ENCODE data around the gene NSD2.

DNA sequence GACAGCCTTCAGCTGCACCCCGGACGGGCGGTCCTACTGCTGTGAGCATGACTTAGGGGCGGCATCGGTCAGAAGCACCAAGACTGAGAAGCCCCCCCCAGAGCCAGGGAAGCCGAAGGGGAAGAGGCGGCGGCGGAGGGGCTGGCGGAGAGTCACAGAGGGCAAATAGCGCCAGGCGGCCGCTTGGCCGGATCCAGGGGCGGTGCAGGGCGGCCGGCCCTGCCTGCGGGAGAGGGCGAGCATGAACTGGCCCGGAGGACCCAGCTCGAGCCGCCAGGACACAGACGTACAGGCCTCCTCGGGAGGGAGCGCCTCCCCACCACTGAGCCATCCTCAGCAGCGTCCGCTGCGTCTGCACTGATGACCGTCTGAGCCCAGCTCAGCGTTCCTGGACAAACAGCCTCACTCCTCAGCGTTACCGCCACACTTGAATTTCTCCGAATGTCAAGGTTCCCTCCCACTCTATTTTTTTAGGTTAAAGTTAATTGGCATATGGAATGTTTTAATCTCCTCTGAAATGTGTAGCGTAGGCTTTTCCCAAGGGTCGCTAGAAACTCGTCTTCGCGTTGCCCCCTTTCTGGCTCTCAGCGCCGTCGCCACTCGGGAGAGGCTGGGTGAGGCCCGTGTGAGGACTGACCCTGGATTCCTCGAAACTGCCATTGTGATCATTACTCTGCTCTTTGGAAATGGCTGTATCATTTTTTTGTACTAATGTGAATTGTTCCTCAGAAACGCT lies 107.7 kb downstream of the NSD2 start:
- no peak for TF ChIP-seq YY1 (IDR thresholded peaks at IDR 0.05)
- TF ChIP-seq EGR1 (IDR thresholded peaks at IDR 0.05; ENCODE audit: low read depth in 2 of 2): no peak
- TF ChIP-seq, protein P1, sequence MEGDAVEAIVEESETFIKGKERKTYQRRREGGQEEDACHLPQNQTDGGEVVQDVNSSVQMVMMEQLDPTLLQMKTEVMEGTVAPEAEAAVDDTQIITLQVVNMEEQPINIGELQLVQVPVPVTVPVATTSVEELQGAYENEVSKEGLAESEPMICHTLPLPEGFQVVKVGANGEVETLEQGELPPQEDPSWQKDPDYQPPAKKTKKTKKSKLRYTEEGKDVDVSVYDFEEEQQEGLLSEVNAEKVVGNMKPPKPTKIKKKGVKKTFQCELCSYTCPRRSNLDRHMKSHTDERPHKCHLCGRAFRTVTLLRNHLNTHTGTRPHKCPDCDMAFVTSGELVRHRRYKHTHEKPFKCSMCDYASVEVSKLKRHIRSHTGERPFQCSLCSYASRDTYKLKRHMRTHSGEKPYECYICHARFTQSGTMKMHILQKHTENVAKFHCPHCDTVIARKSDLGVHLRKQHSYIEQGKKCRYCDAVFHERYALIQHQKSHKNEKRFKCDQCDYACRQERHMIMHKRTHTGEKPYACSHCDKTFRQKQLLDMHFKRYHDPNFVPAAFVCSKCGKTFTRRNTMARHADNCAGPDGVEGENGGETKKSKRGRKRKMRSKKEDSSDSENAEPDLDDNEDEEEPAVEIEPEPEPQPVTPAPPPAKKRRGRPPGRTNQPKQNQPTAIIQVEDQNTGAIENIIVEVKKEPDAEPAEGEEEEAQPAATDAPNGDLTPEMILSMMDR (IDR thresholded peaks at IDR 0.05; ENCODE audit: low read depth, low read length, missing input control): no peak
- TF ChIP-seq, protein P2, sequence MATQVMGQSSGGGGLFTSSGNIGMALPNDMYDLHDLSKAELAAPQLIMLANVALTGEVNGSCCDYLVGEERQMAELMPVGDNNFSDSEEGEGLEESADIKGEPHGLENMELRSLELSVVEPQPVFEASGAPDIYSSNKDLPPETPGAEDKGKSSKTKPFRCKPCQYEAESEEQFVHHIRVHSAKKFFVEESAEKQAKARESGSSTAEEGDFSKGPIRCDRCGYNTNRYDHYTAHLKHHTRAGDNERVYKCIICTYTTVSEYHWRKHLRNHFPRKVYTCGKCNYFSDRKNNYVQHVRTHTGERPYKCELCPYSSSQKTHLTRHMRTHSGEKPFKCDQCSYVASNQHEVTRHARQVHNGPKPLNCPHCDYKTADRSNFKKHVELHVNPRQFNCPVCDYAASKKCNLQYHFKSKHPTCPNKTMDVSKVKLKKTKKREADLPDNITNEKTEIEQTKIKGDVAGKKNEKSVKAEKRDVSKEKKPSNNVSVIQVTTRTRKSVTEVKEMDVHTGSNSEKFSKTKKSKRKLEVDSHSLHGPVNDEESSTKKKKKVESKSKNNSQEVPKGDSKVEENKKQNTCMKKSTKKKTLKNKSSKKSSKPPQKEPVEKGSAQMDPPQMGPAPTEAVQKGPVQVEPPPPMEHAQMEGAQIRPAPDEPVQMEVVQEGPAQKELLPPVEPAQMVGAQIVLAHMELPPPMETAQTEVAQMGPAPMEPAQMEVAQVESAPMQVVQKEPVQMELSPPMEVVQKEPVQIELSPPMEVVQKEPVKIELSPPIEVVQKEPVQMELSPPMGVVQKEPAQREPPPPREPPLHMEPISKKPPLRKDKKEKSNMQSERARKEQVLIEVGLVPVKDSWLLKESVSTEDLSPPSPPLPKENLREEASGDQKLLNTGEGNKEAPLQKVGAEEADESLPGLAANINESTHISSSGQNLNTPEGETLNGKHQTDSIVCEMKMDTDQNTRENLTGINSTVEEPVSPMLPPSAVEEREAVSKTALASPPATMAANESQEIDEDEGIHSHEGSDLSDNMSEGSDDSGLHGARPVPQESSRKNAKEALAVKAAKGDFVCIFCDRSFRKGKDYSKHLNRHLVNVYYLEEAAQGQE (IDR thresholded peaks at IDR 0.05): no peak
- TF ChIP-seq MAX (IDR thresholded peaks at IDR 0.05): no peak
- no peak for TF ChIP-seq JUND (IDR thresholded peaks at IDR 0.05)
- TF ChIP-seq ZBTB33 (IDR thresholded peaks at IDR 0.05): no peak

All from liver (tissue), 3 donors.